B cell (primary cell): Measurements from ENCODE around the gene MT4. TPM values are rescaled to one million over a fixed set of nuclear protein-coding genes. Genes with fewer than 3 reads are reported as not detected.
A peak's percentile ranks its signal among the peaks of the same experiment; 100 is the strongest.

Source experiments
- ATAC-seq: fragments of 200-7000 bp; cut with Tn5 transposase; one replicate; pipeline ENCODE4 v1.10.0; 2021; ENCODE audit warnings: low read depth, mild to moderate bottlenecking, moderate number of reproducible peaks, moderate library complexity
- CTCF ChIA-PET: fragments of 350-600 bp; sonication (Branson Sonifier 250); formaldehyde crosslinking; loops from one replicate; lab custom pipeline; 2021; ENCODE audit warnings: antibody characterized with exemption, inconsistent platforms; lab: Charles Lee
- POLR2A ChIA-PET: fragments of 350-600 bp; sonication (Branson Sonifier 250); formaldehyde crosslinking; loops from one replicate; lab custom pipeline; 2021; ENCODE audit warnings: antibody characterized with exemption; lab: Charles Lee
- DNase-seq: peaks from one replicate; pipeline ENCODE4 v3.0.0; 2013
- H2AFZ ChIP-seq: 2 replicates; pipeline ENCODE4 v1.6.1; 2012; ENCODE audit warnings: mild to moderate bottlenecking, low read depth, low read length; ENCODE audit not compliant: insufficient read depth, poor library complexity, severe bottlenecking
- H3K27ac ChIP-seq, 2 donors: 1 replicate in 1 of 2; 2 replicates in 1 of 2; pipeline ENCODE4 v1.5.1; 2012 to 2013; ENCODE audit warnings: low read length in 2 of 2, mild to moderate bottlenecking in 2 of 2, moderate library complexity in 1 of 2
- H3K27me3 ChIP-seq, 4 experiments: fragments of 200-600 bp in 1 of 4; sonication (generic) in 1 of 4; replicated peaks in 1 of 4; 1 replicate in 2 of 4; 2 replicates in 2 of 4; pipeline versions ENCODE4 v1.6.1 to v1.7.0; 2013 to 2016; ENCODE audit warnings: low read length in 3 of 4, mild to moderate bottlenecking in 2 of 4, mixed read lengths in 1 of 4, moderate library complexity in 1 of 4; ENCODE audit not compliant: insufficient read depth in 4 of 4, control insufficient read depth in 3 of 4; ENCODE audit errors: control extremely low read depth in 1 of 4
- H3K36me3 ChIP-seq, 2 experiments: replicated peaks in 1 of 2; 1 replicate in 1 of 2; 2 replicates in 1 of 2; pipeline versions ENCODE4 v1.6.1 to v1.7.1; 2013; ENCODE audit warnings: low read length in 1 of 2; ENCODE audit not compliant: insufficient read depth in 2 of 2, control insufficient read depth in 1 of 2; ENCODE audit errors: control extremely low read depth in 1 of 2, extremely low read depth in 1 of 2
- H3K4me1 ChIP-seq, 2 donors: fragments of 200-600 bp in 1 of 2; sonication (generic) in 1 of 2; 1 replicate in 1 of 2; 2 replicates in 1 of 2; pipeline versions ENCODE4 v1.5.1 to v1.6.1; 2013 to 2017; ENCODE audit warnings: low read length in 2 of 2; ENCODE audit not compliant: control insufficient read depth in 2 of 2, insufficient read depth in 2 of 2
- H3K4me2 ChIP-seq: replicated peaks from 2 replicates; pipeline ENCODE3; 2012; ENCODE audit warnings: mild to moderate bottlenecking, low read depth, low read length; ENCODE audit not compliant: poor library complexity, severe bottlenecking
- H3K4me3 ChIP-seq, 5 experiments: fragments of 200-600 bp in 1 of 5; sonication (generic) in 1 of 5; 1 replicate in 3 of 5; 2 replicates in 2 of 5; pipeline versions ENCODE4 v1.5.1 to v1.7.0; 2011 to 2016; ENCODE audit warnings: low read length in 4 of 5, mild to moderate bottlenecking in 4 of 5, low read depth in 2 of 5, control low read depth in 1 of 5, moderate library complexity in 1 of 5; ENCODE audit not compliant: insufficient read depth in 1 of 5; ENCODE audit errors: control extremely low read depth in 1 of 5, extremely low read depth in 1 of 5
- H3K79me2 ChIP-seq: fragments of 200-600 bp; sonication (generic); one replicate; pipeline ENCODE4 v1.6.0; 2016; ENCODE audit warnings: low read length; ENCODE audit not compliant: control insufficient read depth, insufficient read depth
- H3K9ac ChIP-seq: fragments of 200-600 bp; sonication (generic); 2 replicates; pipeline ENCODE4 v1.6.1; 2017; ENCODE audit warnings: mild to moderate bottlenecking, low read length, moderate library complexity
- H3K9me3 ChIP-seq, 3 donors: one replicate each; pipeline versions ENCODE4 v1.6.1 to v1.7.1; 2013; ENCODE audit warnings: low read length in 2 of 3; ENCODE audit not compliant: control insufficient read depth in 2 of 3, insufficient read depth in 1 of 3; ENCODE audit errors: control extremely low read depth in 1 of 3
- H4K20me1 ChIP-seq: 2 replicates; pipeline ENCODE4 v1.6.0; 2012; ENCODE audit warnings: mild to moderate bottlenecking, low read length; ENCODE audit not compliant: insufficient read depth, control insufficient read depth, poor library complexity, severe bottlenecking
- H3K27ac Mint-ChIP-seq: one replicate; pipeline ENCODE4 v1.8.0; 2021; ENCODE audit warnings: mixed read lengths
- H3K27me3 Mint-ChIP-seq: one replicate; pipeline ENCODE4 v1.8.0; 2021; ENCODE audit warnings: mixed read lengths
- H3K4me1 Mint-ChIP-seq: one replicate; pipeline ENCODE4 v1.8.0; 2021; ENCODE audit warnings: mixed read lengths
- H3K4me3 Mint-ChIP-seq: one replicate; pipeline ENCODE4 v1.8.0; 2021; ENCODE audit warnings: mixed read lengths
- H3K9me3 Mint-ChIP-seq: one replicate; pipeline ENCODE4 v1.8.0; 2022; ENCODE audit warnings: mixed read lengths; ENCODE audit not compliant: insufficient read depth
- EZH2 ChIP-seq: IDR thresholded peaks from 2 replicates; pipeline ENCODE4 v1.6.1; 2012; ENCODE audit warnings: borderline replicate concordance, low read depth, mild to moderate bottlenecking, moderate library complexity, low read length; ENCODE audit not compliant: insufficient read depth, poor library complexity, severe bottlenecking
- WGBS: methylation state at CpG from one replicate; pipeline ENCODE4 v1.1.5; 2013; ENCODE audit warnings: missing lambda C conversion rate; ENCODE audit not compliant: insufficient coverage; 5-methylcytosine and 5-hydroxymethylcytosine counted together
- intact Hi-C: fragments of 100-400 bp; cut with micrococcal nuclease; formaldehyde crosslinking; loops from one replicate; pipeline ENCODE4 v1.10.0; 2022
- polyA plus RNA-seq: library from polyadenylated mRNA; depleted of rRNA; stranded (reverse); fragments of >200 nt; gene quantifications from 2 replicates; pipeline ENCODE4 v1.2.3, GENCODE V29; 2012
- total RNA-seq, 2 donors: library from RNA; stranded (reverse); fragments of 120-200 nt in 1 of 2; gene quantifications; 1 replicate in 1 of 2; 2 replicates in 1 of 2; pipeline versions ENCODE4 v1.2.3 to v1.2.4, GENCODE V29; 2013 to 2022
- TF ChIP-seq, protein P1 (sequence below): fragments of 200-600 bp; IDR thresholded peaks from one replicate; pipeline ENCODE4 v1.8.0; 2022; ENCODE audit warnings: antibody characterized with exemption, mild to moderate bottlenecking

MT4 gene
- total and polyA plus RNA-seq, 2 donors (not counting 1 experiment from before 2014, with no cell fraction given) = not detected

DNA sequence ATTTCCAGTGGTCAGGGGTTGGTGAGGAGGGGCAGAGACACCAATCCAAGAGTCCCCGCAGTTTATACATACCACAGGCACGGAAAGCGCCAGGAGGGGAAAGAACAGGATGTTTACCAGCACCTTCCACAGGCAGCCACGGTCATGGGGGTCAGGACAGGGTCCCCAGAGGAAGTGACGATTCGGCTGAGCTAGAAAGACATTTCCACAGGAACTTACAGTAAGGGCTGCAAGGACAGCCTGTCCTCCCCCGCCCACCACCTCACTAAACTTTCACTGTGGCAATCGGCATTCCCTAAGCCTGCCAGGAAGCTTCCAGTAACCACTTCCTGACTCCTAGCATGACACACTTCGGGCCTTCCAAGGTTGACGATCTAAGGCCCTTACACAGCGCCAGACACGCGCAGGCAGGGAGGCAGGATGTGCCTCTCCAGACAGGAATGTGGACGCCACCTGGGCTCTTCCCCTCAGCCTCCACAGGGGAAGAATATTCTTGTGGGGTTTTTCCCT is 42.3 kb downstream of the MT4 start:
- no peaks in the 10 kb centered on the region for H3K79me2 ChIP-seq
- H3K27me3 ChIP-seq = no peaks in the 10 kb centered on the region
- H3K27ac ChIP-seq = no peak overlapping the region
- POLR2A ChIA-PET = no interaction called here
- no peaks in the 10 kb centered on the region for H3K36me3 ChIP-seq
- no peak for DNase-seq
- H2AFZ ChIP-seq = peak overlapping the region; percentile 77
- no peak for ATAC-seq
- H3K4me3 ChIP-seq = no peak overlapping the region
- peak overlapping the region; percentile 97 for H3K4me3 Mint-ChIP-seq
- H3K9me3 Mint-ChIP-seq = no peaks in the 10 kb centered on the region
- peaks cover 37% of the 10 kb centered on the region for H3K4me1 Mint-ChIP-seq
- peaks cover 4% of the 10 kb centered on the region for H3K27me3 Mint-ChIP-seq
- no peaks in the 10 kb centered on the region for H4K20me1 ChIP-seq
- WGBS = 76% methylated on average over 8 of the region's 14 CpGs
- CTCF ChIA-PET = no interaction called here
- no peak overlapping the region for H3K4me2 ChIP-seq
- TF ChIP-seq, protein P1, sequence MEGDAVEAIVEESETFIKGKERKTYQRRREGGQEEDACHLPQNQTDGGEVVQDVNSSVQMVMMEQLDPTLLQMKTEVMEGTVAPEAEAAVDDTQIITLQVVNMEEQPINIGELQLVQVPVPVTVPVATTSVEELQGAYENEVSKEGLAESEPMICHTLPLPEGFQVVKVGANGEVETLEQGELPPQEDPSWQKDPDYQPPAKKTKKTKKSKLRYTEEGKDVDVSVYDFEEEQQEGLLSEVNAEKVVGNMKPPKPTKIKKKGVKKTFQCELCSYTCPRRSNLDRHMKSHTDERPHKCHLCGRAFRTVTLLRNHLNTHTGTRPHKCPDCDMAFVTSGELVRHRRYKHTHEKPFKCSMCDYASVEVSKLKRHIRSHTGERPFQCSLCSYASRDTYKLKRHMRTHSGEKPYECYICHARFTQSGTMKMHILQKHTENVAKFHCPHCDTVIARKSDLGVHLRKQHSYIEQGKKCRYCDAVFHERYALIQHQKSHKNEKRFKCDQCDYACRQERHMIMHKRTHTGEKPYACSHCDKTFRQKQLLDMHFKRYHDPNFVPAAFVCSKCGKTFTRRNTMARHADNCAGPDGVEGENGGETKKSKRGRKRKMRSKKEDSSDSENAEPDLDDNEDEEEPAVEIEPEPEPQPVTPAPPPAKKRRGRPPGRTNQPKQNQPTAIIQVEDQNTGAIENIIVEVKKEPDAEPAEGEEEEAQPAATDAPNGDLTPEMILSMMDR = no peak
- TF ChIP-seq EZH2 = no peak
- peaks cover 21 to 41% of the 10 kb centered on the region in 2 donors for H3K4me1 ChIP-seq
- no peak overlapping the region for H3K9ac ChIP-seq
- H3K9me3 ChIP-seq = no peaks in the 10 kb centered on the region
- intact Hi-C loops = loop anchor here (10.0 kb wide), 1 partner anchor 308 kb away; no protein-coding TSS in a partner anchor
- H3K27ac Mint-ChIP-seq = peak overlapping the region; percentile 47

DNA sequence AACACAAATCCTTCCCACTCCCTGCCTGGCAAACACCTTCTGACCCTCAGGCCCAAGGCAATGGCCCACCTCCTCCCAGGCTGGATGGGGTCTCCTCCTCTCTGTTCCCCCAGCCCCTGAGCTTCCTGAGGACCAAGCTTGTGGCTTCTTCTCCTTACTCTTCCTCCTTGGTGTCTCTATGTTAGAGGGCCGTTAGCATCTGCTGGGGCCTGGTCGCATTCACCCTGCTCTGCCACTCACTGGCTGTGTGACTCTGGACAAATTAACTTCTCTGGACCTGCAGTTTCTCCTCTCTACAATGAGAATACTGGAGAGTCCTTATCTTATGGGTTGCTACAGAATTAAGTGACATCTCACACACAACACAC is 42.8 kb downstream of the MT4 start:
- Mint-ChIP-seq H3K27ac (peak overlapping the region; percentile 63), H3K9me3 (no peaks in the 10 kb centered on the region), H3K27me3 (peaks cover 4% of the 10 kb centered on the region), H3K4me1 (peaks cover 37% of the 10 kb centered on the region), H3K4me3 (peak overlapping the region; percentile 97)
- Histone ChIP-seq H2AFZ (peak overlapping the region; percentile 77), H3K79me2 (no peaks in the 10 kb centered on the region), H3K4me3 (peak overlapping the region in 3 of 5 experiments; percentile 62 to 73 (median 73)), H3K36me3 (no peaks in the 10 kb centered on the region), H3K4me1 (peaks cover 21 to 41% of the 10 kb centered on the region in 2 donors), H4K20me1 (no peaks in the 10 kb centered on the region), H3K9ac (peak overlapping the region; percentile 66), H3K27me3 (no peaks in the 10 kb centered on the region), H3K4me2 (peak overlapping the region; percentile 86), H3K27ac (no peak overlapping the region), H3K9me3 (no peaks in the 10 kb centered on the region)
- DNase-seq = no peak
- no CpG with 5 or more reads among the region's 2 CpGs for WGBS
- POLR2A ChIA-PET = interaction anchor here (1.0 kb wide), 1 partner anchor 121 kb away, joined by 4 read pairs; no protein-coding TSS in a partner anchor
- no peak for TF ChIP-seq EZH2
- TF ChIP-seq, protein P1 = no peak
- ATAC-seq = no peak
- CTCF ChIA-PET = no interaction called here
- intact Hi-C loops = loop anchor here (1.0 to 10.0 kb wide), 10 partner anchors 23 to 637 kb away; partner anchors contain the start of genes ARL2BP, MT1F and MT1X
